Hippocampal formation (tissue), 2 donors: Measurements from ENCODE around the gene UCN2.

ENCODE experiments used
- DNase-seq, 2 donors: peaks; one replicate each; lab custom pipeline; 2025; lab: John Stamatoyannopoulos, UW

Gene UCN2

DNA sequence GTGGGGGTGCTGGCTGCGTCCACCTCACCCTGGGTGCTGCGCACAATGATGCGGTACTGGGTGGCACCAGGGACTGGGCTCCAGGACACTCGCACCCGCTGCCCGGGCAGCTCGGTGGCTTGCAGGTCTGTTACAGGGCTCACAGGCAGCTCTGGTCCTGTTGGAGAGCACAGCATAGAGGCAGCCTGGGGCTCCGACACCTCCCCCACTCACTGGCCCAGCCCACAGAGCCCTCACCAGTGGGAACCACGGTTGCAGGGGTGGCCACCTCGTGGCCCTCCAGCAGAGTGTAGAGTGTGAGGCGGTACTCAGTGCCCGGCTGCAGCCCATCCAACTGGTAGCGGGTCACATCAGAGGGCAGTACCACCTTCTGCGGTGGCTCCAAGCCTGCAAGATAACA lies 27.9 kb upstream of the UCN2 start:
- no peak for DNase-seq

DNA sequence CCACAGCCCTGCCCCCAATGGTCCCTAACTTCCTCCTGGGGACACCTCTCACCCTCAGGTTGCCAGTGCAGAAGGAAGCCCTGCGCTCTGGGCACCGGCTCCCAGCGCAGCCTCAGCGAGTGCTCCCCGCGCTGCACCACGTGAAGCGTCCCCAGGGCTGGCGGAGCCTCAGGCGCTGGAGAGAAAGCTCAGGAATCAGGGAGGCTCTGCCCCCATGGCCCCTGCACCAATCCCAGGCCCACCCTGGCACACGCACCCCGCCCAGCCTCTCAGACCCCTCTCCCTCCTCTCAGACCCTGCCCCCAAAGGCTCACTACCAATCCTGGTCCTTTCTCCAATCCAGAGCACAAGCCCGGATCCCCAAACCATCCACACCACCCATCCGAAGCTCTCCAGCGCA lies 24.6 kb upstream of the UCN2 start:
- DNase-seq = no peak

DNA sequence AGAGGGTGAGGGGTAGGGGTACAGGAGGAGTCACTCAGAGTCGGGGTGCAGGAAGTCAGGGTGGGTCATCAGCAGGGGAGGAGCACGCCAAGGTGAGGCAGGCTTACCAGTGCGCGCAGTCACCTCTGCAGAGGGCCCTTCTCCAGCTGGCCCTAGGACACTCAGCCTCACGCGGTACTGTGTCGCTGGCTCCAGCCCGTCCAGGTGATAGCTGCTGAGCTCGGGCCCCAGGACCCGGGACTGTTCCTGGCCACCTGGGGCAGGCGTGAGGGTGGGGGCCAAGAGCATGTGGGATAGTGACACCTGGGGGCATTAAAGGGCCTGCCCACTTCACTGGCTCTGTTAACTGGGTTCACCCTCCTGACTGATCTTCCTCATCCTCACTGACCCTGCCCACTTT lies 24.1 kb upstream of the UCN2 start:
- DNase-seq = no peak

GRCh38 chr3:48585411-48585810 lies 21.8 kb upstream of the UCN2 start:
- DNase-seq = no peak

DNA sequence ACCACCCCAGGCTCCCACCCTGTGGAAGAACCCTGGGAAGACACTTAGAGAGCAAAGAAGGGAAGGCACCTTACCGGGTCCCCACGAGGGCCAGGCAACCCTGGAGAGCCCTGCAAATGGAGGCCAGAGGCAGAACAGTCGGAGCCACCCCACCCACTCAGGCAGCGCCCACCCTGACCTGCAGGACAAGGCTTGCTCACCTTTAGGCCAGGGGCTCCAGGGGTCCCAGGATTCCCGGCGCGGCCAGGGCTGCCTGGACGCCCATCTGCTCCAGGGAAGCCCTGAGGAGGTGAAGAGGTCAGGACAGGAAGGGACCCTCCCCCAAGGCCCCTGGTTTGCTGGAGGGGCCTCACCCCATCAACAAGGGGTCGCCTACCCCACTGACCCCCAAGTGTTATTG lies 21.3 kb upstream of the UCN2 start:
- DNase-seq = no peak

- DNase-seq = no peak
Measured at GRCh38 chr3:48581621-48582481, 18.3 kb upstream of the UCN2 start.

DNA sequence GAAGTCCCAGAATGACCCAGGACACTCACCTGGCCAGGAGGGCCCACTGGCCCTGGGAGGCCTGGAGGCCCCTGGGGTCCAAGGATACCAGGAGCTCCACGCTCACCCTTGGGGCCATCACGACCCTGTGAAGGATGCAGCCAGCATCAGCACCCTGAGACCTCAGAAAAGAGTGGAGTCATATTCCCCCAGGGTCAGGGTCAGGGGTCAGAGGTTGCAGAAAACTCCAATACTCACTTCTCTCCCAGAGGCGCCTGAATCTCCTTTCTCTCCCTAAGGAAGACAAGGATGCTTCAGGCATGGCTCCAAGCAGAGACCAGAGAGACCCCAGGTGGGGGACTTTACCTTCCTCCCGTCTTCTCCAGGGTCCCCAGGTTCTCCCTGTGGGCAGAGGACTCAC lies 13.1 kb upstream of the UCN2 start:
- no peak for DNase-seq

DNA sequence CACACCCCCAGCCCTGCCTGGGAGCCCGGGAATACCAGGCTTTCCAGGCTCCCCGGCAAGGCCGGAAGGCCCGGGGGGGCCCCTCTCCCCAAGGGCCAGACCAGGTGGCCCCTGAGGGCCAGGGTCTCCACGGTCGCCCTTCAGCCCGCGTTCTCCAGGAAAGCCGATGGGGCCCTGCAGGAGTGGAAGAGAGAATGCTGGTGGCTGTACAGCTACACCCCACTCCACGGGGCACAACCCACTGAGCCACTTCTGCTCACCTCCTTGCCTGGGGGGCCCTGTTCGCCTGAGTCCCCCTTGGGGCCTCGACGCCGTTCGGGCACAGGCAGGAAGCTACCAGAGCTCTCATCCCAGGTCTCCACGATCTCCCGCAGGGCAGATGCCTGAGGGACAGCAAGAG lies 11.8 kb upstream of the UCN2 start:
- DNase-seq = no peak

DNA sequence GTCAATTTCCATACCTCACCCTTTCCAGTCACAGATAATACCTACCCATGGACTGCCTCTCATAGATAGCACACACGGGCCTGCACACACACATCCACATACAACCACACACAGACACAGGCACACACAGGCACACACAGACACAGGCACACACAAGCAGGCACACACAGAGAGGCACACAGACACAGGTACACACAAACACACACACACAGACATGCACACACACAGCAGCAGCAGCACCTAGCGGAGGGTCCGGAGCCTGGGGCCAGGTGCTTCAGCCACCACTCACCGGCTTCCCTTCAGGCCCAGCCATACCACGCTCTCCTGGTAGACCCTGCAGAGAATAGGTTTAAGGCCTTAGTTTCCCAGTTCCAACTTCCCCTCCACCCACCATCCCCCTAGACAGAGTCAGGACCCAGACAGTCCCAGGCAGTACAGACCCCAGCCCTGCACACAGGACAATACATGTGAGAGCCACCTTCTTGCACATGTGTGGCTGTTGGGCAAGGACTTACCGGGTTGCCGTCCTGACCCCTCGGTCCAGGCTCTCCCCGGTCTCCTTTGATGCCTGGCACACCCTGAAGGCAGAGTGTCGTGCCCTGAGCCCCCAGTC lies 10.5 kb upstream of the UCN2 start:
- no peak for DNase-seq

DNA sequence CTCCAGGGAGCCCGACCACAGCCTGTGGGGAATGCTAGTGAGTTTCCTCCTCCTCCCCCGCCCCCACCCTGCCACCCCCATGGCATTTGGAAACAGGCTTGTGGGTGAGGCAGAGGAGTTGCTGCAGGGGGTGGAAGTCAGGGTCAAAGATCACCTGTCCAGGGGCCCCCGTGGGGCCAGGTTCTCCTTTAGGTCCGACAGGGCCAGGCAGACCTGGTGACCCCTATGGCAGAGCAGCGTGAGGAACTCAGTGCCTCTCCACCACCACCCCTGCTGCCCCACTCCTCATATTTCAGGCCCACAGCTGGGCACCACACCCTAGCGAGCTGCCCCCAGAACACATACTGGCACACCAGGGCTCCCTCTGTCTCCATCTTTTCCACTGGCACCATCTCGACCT lies 8.9 kb upstream of the UCN2 start:
- no peak for DNase-seq

DNA sequence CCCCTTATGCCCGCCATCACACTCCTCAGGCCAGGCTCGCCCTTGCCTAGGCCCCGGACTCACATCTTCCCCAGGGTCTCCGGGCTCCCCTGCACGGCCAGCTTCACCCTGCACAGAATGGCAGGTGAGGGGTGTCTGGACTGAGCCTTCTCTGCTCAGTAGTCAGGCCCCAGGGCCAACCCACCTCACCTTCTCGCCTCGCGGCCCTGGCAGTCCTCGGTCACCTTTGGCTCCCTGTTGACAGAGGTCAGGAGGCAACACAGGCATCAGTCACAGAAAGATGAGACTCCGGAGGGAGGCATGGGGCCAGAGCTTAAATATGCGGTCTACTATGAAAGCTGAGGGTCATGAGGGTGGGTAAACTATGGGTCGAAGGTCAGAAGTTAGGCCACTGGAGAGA lies 8.4 kb upstream of the UCN2 start:
- no peak for DNase-seq

- no peak for DNase-seq
Measured at GRCh38 chr3:48569808-48570450, 6.3 kb upstream of the UCN2 start.

GRCh38 chr3:48569400-48569799 lies 5.8 kb upstream of the UCN2 start:
- DNase-seq = no peak

DNA sequence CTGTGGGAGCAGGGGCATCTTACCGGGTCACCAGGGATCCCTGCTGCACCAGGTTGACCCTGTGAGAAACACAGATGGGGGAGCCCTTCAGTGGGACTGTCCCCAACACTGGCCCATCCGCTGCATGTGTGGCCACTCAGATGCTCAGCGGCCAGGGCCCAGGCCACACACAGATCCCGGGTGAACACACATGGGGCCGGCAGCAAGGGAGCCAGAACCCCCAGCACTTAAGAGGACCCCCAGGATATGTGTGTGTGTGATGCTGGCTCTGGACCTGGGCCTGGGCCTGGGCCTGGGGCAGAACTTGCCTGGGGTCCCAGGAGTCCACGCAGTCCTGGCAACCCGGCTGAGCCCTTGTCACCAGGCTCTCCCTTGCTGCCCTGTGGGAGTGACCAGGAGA lies 4.9 kb upstream of the UCN2 start:
- DNase-seq = no peak

DNA sequence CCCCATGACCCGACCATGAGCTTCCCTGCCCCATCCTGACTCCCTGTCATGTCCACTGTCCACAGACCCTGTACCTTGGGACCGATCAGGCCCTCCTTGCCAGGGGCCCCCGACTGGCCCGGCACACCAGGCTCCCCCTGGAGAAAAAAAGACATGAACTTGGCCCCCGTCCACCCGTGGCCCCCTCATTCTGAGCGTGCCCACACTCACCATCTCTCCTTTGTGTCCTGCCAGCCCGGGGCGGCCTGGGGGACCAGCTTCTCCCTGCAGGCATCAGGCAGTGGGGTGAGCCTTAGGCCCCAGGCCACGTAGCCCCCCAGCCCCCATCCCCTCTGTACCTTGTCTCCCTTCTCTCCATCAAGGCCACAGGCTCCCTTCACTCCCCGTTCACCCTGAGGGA lies 3.9 kb upstream of the UCN2 start:
- no peak for DNase-seq

DNA sequence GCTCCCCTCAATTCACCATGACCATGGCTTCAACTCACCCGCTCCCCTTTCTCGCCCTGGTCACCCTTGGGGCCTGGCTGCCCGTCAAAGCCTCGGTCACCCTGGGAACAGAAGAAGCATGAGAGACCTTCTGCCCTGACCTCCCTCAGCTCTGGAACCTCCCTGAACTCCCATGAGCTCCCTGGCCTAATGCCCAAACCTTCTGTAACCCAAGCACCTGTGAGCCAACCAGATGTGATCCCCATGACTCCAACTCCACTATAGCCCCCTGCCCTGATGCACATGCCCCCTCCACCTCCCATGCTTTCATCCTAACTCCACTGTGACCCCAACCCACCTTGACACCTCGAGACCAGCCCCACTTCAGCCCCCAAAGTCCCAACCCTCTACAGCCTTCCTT lies 3.5 kb upstream of the UCN2 start:
- no peak for DNase-seq

DNA sequence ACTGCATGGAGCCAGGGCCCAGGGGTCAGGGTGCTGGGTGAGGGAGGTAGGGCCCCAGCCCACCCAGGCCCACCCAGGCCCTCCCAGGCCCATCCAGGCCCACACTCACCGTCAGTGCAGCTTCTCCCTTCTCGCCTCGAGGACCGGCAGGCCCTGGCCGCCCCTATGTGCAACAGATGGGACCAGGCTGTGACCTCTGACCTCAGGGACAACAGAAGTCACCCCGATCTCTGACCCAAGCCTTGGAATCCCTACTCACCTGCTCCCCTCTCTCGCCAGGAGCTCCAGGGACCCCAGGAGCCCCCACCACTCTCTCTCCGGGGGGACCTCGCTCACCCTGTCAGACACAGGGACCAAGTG lies 2.8 kb upstream of the UCN2 start:
- DNase-seq = no peak

- DNase-seq = no peak
Measured at GRCh38 chr3:48565591-48566400, 2.2 kb upstream of the UCN2 start.

- DNase-seq = no peak
Measured at GRCh38 chr3:48565186-48565585, 1.6 kb upstream of the UCN2 start.

- no peak for DNase-seq
Measured at GRCh38 chr3:48564667-48565066, 1.1 kb upstream of the UCN2 start.

- peak; percentile 10 to 21 for DNase-seq
Measured at GRCh38 chr3:48564022-48564421, 441 bp upstream of the UCN2 start.

GRCh38 chr3:48562367-48563095 lies 1.1 kb downstream of the UCN2 start:
- DNase-seq = no peak
